GM12891 (cell line): ENCODE measurements around the gene TESK2.

ENCODE experiments used
- POLR2A ChIP-seq: IDR thresholded peaks from 2 replicates; pipeline ENCODE4 v1.6.1; 2011; ENCODE audit warnings: low read depth, low read length, control low read depth
- POLR2AphosphoS5 ChIP-seq: IDR thresholded peaks from 2 replicates; pipeline ENCODE4 v1.6.1; 2011; ENCODE audit warnings: low read depth, low read length, control low read depth
- POU2F2 ChIP-seq: IDR thresholded peaks from 2 replicates; pipeline ENCODE4 v1.6.1; 2011; ENCODE audit warnings: low read depth, mild to moderate bottlenecking, control low read depth, low read length, moderate library complexity
- TAF1 ChIP-seq: IDR thresholded peaks from 2 replicates; pipeline ENCODE4 v1.6.1; 2011; ENCODE audit warnings: low read depth, low read length, control low read depth

DNA sequence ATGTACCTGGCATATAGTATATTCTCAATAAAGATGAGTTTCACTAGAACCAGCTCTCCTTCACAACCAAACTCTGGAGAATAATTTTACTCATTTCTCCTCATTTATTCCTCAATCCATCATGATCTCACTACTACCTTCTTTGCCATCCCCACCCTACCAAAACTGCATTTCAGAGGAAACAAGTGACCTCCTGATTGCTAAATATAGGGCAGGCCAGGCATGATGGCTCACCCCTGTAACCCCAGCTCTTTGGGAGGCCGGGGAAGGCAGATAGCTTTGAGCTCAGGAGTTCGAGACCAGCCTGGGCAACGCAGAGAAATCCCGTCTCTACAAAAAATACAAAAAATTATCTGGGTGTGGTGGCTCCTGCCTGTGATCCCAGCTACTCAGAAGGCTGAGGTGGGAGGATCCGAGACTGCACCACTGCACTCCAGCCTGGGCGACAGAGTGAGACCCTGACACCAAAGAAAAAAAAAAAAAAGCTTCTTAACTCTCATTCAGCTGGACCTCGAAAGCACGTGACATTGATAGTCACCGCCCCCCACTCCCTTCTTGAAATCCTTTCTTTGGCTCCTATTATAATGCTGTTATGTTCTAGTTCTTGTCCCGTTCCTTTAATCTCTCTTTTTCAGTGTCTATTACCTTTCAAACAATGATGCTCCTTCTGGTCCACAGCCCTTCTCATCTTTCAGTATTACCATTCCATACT, 2.1 kb downstream of the TESK2 start:
- no peak for TF ChIP-seq POLR2AphosphoS5
- TF ChIP-seq POLR2A, result no peak
- no peak for TF ChIP-seq POU2F2
- no peak for TF ChIP-seq TAF1
